HEK293 (cell line): Measurements from ENCODE around the gene MAP3K7CL.

Experiments
- CTCF ChIA-PET: fragments of 350-600 bp; formaldehyde crosslinking; extraction: SDS; loops from one replicate; lab custom pipeline; 2021; ENCODE audit warnings: antibody characterized with exemption; lab: Yijun Ruan, JAX
- POLR2A ChIA-PET: fragments of 300-600 bp; formaldehyde crosslinking; extraction: SDS; loops from one replicate; lab custom pipeline; 2020; ENCODE audit warnings: antibody characterized with exemption, inconsistent platforms; lab: Yijun Ruan, JAX
- H3K27ac ChIP-seq: fragments of 200-500 bp; sonication (Bioruptor generic); 2 replicates; pipeline ENCODE4 v1.5.1; 2014; ENCODE audit warnings: low read depth, low read length, control low read depth, inconsistent platforms; ENCODE audit errors: extremely low read depth
- H3K36me3 ChIP-seq, 2 experiments: fragments of 200-500 bp in 1 of 2; sonication (Bioruptor generic) in 1 of 2; 1 replicate in 1 of 2; 2 replicates in 1 of 2; pipeline ENCODE4 v1.5.1; 2014 to 2017; ENCODE audit warnings: inconsistent platforms in 2 of 2, low read length in 2 of 2; ENCODE audit not compliant: control insufficient read depth in 2 of 2, insufficient read depth in 1 of 2
- H3K4me1 ChIP-seq: fragments of 200-500 bp; sonication (Bioruptor generic); 2 replicates; pipeline ENCODE4 v1.5.1; 2014; ENCODE audit warnings: mild to moderate bottlenecking, low read length, inconsistent platforms; ENCODE audit not compliant: control insufficient read depth, insufficient read depth
- H3K4me3 ChIP-seq: 2 replicates; pipeline ENCODE4 v1.5.1; 2011; ENCODE audit warnings: low read depth, mild to moderate bottlenecking, control low read depth, low read length, moderate library complexity
- H3K9me3 ChIP-seq: fragments of 200-500 bp; sonication (Bioruptor generic); 2 replicates; pipeline ENCODE4 v1.5.1; 2014; ENCODE audit warnings: low read depth, low read length, inconsistent platforms; ENCODE audit not compliant: control insufficient read depth, insufficient read depth
- ELK4 ChIP-seq: IDR thresholded peaks from 2 replicates; pipeline ENCODE4 v1.6.1; 2011; ENCODE audit warnings: mild to moderate bottlenecking, low read depth, low read length, borderline replicate concordance
- GLI2 ChIP-seq: fragments of 450-650 bp; formaldehyde crosslinking; IDR thresholded peaks from 2 replicates; pipeline ENCODE4; 2017; ENCODE audit warnings: missing biosample characterization, missing genetic modification characterization, low read depth, borderline replicate concordance
- KLF1 ChIP-seq: fragments of 450-650 bp; formaldehyde crosslinking; IDR thresholded peaks from 2 replicates; pipeline ENCODE4 v1.5.1; 2016; ENCODE audit warnings: missing biosample characterization, missing genetic modification characterization
- MEIS1 ChIP-seq: sonication (generic); formaldehyde crosslinking; IDR thresholded peaks from 2 replicates; pipeline ENCODE4 v1.8.1; 2022; ENCODE audit warnings: missing genetic modification reagents, mild to moderate bottlenecking, borderline replicate concordance
- PRDM10 ChIP-seq: fragments of 450-650 bp; formaldehyde crosslinking; IDR thresholded peaks from 2 replicates; pipeline ENCODE4 v1.5.1; 2016; ENCODE audit warnings: missing biosample characterization, missing genetic modification characterization
- RBAK ChIP-seq: fragments of 450-650 bp; formaldehyde crosslinking; IDR thresholded peaks from 2 replicates; pipeline ENCODE4 v1.5.1; 2016; ENCODE audit warnings: missing biosample characterization, missing genetic modification characterization
- SCRT2 ChIP-seq: fragments of 450-650 bp; formaldehyde crosslinking; IDR thresholded peaks from 2 replicates; pipeline ENCODE4 v1.5.1; 2016; ENCODE audit warnings: missing biosample characterization, missing genetic modification characterization
- ZBTB48 ChIP-seq: fragments of 450-650 bp; formaldehyde crosslinking; IDR thresholded peaks from 2 replicates; pipeline ENCODE4 v1.5.1; 2016; ENCODE audit warnings: missing biosample characterization, missing genetic modification characterization
- ZFP3 ChIP-seq: fragments of 450-650 bp; formaldehyde crosslinking; IDR thresholded peaks from 2 replicates; pipeline ENCODE4 v1.5.1; 2016; ENCODE audit warnings: low read depth, missing biosample characterization, missing genetic modification characterization
- ZNF10 ChIP-seq: fragments of 450-650 bp; formaldehyde crosslinking; IDR thresholded peaks from 2 replicates; pipeline ENCODE4 v1.5.1; 2017; ENCODE audit warnings: missing biosample characterization, missing genetic modification characterization
- ZNF23 ChIP-seq: fragments of 450-650 bp; formaldehyde crosslinking; IDR thresholded peaks from 2 replicates; pipeline ENCODE4 v1.5.1; 2016; ENCODE audit warnings: missing biosample characterization, missing genetic modification characterization, borderline replicate concordance
- ZNF362 ChIP-seq: fragments of 450-650 bp; formaldehyde crosslinking; IDR thresholded peaks from 2 replicates; pipeline ENCODE4 v1.5.1; 2016; ENCODE audit warnings: missing biosample characterization, missing genetic modification characterization
- ZNF37A ChIP-seq: fragments of 450-650 bp; IDR thresholded peaks from 2 replicates; pipeline ENCODE4 v1.5.1; 2018; ENCODE audit warnings: missing biosample characterization, missing genetic modification characterization
- ZNF394 ChIP-seq: fragments of 450-650 bp; formaldehyde crosslinking; IDR thresholded peaks from 2 replicates; pipeline ENCODE4 v1.5.1; 2016; ENCODE audit warnings: missing biosample characterization, missing genetic modification characterization, mild to moderate bottlenecking, moderate library complexity, borderline replicate concordance
- ZNF398 ChIP-seq: fragments of 450-650 bp; formaldehyde crosslinking; IDR thresholded peaks from 2 replicates; pipeline ENCODE4 v1.5.1; 2017; ENCODE audit warnings: missing biosample characterization, missing genetic modification characterization
- ZNF530 ChIP-seq: fragments of 450-650 bp; formaldehyde crosslinking; IDR thresholded peaks from 2 replicates; pipeline ENCODE4 v1.5.1; 2016; ENCODE audit warnings: low read depth, missing biosample characterization, missing genetic modification characterization
- ZNF585B ChIP-seq: fragments of 450-650 bp; formaldehyde crosslinking; IDR thresholded peaks from 2 replicates; pipeline ENCODE4 v1.5.1; 2016; ENCODE audit warnings: missing biosample characterization, missing genetic modification characterization
- ZNF596 ChIP-seq: fragments of 450-650 bp; IDR thresholded peaks from 2 replicates; pipeline ENCODE4 v1.5.0; 2018; ENCODE audit warnings: missing biosample characterization, mild to moderate bottlenecking, missing genetic modification characterization, moderate library complexity
- ZNF843 ChIP-seq: fragments of 450-650 bp; formaldehyde crosslinking; IDR thresholded peaks from 2 replicates; pipeline ENCODE4 v1.5.1; 2016; ENCODE audit warnings: missing biosample characterization, missing genetic modification characterization
- ZSCAN16 ChIP-seq: fragments of 450-650 bp; formaldehyde crosslinking; IDR thresholded peaks from 2 replicates; pipeline ENCODE4 v1.5.1; 2016; ENCODE audit warnings: missing biosample characterization, missing genetic modification characterization
- ZSCAN30 ChIP-seq: fragments of 450-650 bp; IDR thresholded peaks from 2 replicates; pipeline ENCODE4 v1.5.1; 2018; ENCODE audit warnings: missing biosample characterization, mild to moderate bottlenecking, missing genetic modification characterization, moderate library complexity

Gene MAP3K7CL

GRCh38 chr21:29085106-29085752, 45.2 kb upstream of the MAP3K7CL start (continued):
- TF ChIP-seq ZNF362 (tag by site-specific recombination), result peak; percentile 96
- no peak for TF ChIP-seq ZNF37A (tag by site-specific recombination)
- no peak for TF ChIP-seq ZNF23 (tag by site-specific recombination)
- no peak for TF ChIP-seq ZNF530 (tag by site-specific recombination)
- TF ChIP-seq PRDM10, result peak; percentile 95
- no peak for TF ChIP-seq ZFP3 (tag by site-specific recombination)
- TF ChIP-seq KLF1 (tag by site-specific recombination), result no peak
- TF ChIP-seq ZNF843, result no peak

GRCh38 chr21:29091033-29091432, 39.4 kb upstream of the MAP3K7CL start:
- POLR2A ChIA-PET, result interaction anchor here (1.4 kb wide), 1 partner anchor 17 kb away, joined by 3 read pairs; the partner anchor contains the start of gene CCT8
- H3K9me3 ChIP-seq, result no peaks in the 10 kb centered on the region
- no peak overlapping the region for H3K4me3 ChIP-seq
- no peak overlapping the region for H3K27ac ChIP-seq
- no peaks in the 10 kb centered on the region for H3K4me1 ChIP-seq
- TF ChIP-seq ZBTB48 (no peak), ZNF596 (tag by site-specific recombination) (no peak), MEIS1 (no peak), ZSCAN16 (no peak), ZNF398 (tag by site-specific recombination) (no peak), ZNF394 (no peak), ZNF10 (tag by site-specific recombination) (no peak), ZNF585B (no peak), ZSCAN30 (tag by site-specific recombination) (no peak), SCRT2 (tag by site-specific recombination) (no peak), GLI2 (tag by site-specific recombination) (no peak), ELK4 (no peak), RBAK (tag by site-specific recombination) (no peak)
- H3K36me3 ChIP-seq, result no peaks in the 10 kb centered on the region
- CTCF ChIA-PET, result interaction anchor here (0.8 to 6.2 kb wide), 11 partner anchors 12 to 339 kb away, joined by 3 to 44 read pairs (median 6); no protein-coding TSS in a partner anchor
